ENCODE measurements around the gene HBQ1.
"Not testable (repeated sequence)": the region's sequence is repeated elsewhere in the genome, so short reads cannot be mapped to it uniquely, and the experiment has no call there.

Gene HBQ1

GRCh38 chr16:155031-155398, 25.2 kb upstream of the HBQ1 start:
- H3K9ac ChIP-seq (ENCODE audit: low read length) = no peak overlapping the region
- peaks cover 5 to 6% of the 10 kb centered on the region in 2 experiments for H3K4me1 ChIP-seq (ENCODE audit: control insufficient read depth in 1 of 2, insufficient read depth in 2 of 2, low read length in 2 of 2)
- H3K23ac ChIP-seq (ENCODE audit: low read length) = no peak overlapping the region
- no peaks in the 10 kb centered on the region for H3K36me3 ChIP-seq (ENCODE audit: control insufficient read depth in 1 of 2, insufficient read depth in 2 of 2, low read length in 2 of 2)
- H3K79me2 ChIP-seq (ENCODE audit: control insufficient read depth, insufficient read depth, low read length, poor library complexity) = no peaks in the 10 kb centered on the region
- H3K18ac ChIP-seq (ENCODE audit: low read length) = no peak overlapping the region
- no peak overlapping the region for H2BK12ac ChIP-seq (ENCODE audit: low read length)
- DNase-seq = no peak
- no peak overlapping the region for H2BK120ac ChIP-seq (ENCODE audit: insufficient read depth, low read length, poor library complexity)
- H2BK5ac ChIP-seq (ENCODE audit: low read depth, low read length, poor library complexity) = no peak overlapping the region
- no peaks in the 10 kb centered on the region for H3K79me1 ChIP-seq (ENCODE audit: low read length)
- H2AFZ ChIP-seq (ENCODE audit: insufficient read depth, low read length, poor library complexity) = no peak overlapping the region
- H4K12ac ChIP-seq (ENCODE audit: low read depth, low read length) = no peak overlapping the region
- H2AK5ac ChIP-seq (ENCODE audit: low read length) = no peak overlapping the region
- no peak overlapping the region for H4K8ac ChIP-seq (ENCODE audit: low read depth, low read length)
- no peak overlapping the region for H3K4me2 ChIP-seq (ENCODE audit: low read length)
- H3K4ac ChIP-seq (ENCODE audit: low read depth, low read length) = no peak overlapping the region
- H4K91ac ChIP-seq (ENCODE audit: low read depth, low read length) = no peak overlapping the region
- no CpG with 5 or more reads among the region's 7 CpGs for WGBS (ENCODE audit: extremely low coverage, insufficient coverage, insufficient read length)
- peaks cover 6% of the 10 kb centered on the region for H3K9me3 ChIP-seq (ENCODE audit: insufficient read depth, low read depth, low read length)
- H3K27me3 ChIP-seq (ENCODE audit: insufficient read depth, low read length) = peaks cover 25% of the 10 kb centered on the region
- no peak overlapping the region for H3K27ac ChIP-seq (ENCODE audit: low read depth, low read length)
- no peak overlapping the region for H3K14ac ChIP-seq (ENCODE audit: low read length)
- H3K4me3 ChIP-seq (ENCODE audit: low read depth, low read length) = no peak overlapping the region

GRCh38 chr16:159136-159849, 21.0 kb upstream of the HBQ1 start:
- no peak overlapping the region for H4K12ac ChIP-seq (ENCODE audit: low read depth, low read length)
- H3K4me1 ChIP-seq (ENCODE audit: control insufficient read depth in 1 of 2, insufficient read depth in 2 of 2, low read length in 2 of 2) = peaks cover 4 to 5% of the 10 kb centered on the region in 2 experiments
- H3K79me1 ChIP-seq (ENCODE audit: low read length) = no peaks in the 10 kb centered on the region
- no peak overlapping the region for H2AFZ ChIP-seq (ENCODE audit: insufficient read depth, low read length, poor library complexity)
- WGBS (ENCODE audit: extremely low coverage, insufficient coverage, insufficient read length) = no CpG with 5 or more reads among the region's 6 CpGs
- H3K4ac ChIP-seq (ENCODE audit: low read depth, low read length) = no peak overlapping the region
- no peaks in the 10 kb centered on the region for H3K36me3 ChIP-seq (ENCODE audit: control insufficient read depth in 1 of 2, insufficient read depth in 2 of 2, low read length in 2 of 2)
- no peak overlapping the region for H3K18ac ChIP-seq (ENCODE audit: low read length)
- H3K4me2 ChIP-seq (ENCODE audit: low read length) = no peak overlapping the region
- no peak overlapping the region for H3K4me3 ChIP-seq (ENCODE audit: low read depth, low read length)
- H2BK12ac ChIP-seq (ENCODE audit: low read length) = no peak overlapping the region
- no peak overlapping the region for H3K9ac ChIP-seq (ENCODE audit: low read length)
- H3K23ac ChIP-seq (ENCODE audit: low read length) = no peak overlapping the region
- no peak overlapping the region for H2BK5ac ChIP-seq (ENCODE audit: low read depth, low read length, poor library complexity)
- H4K91ac ChIP-seq (ENCODE audit: low read depth, low read length) = no peak overlapping the region
- H2AK5ac ChIP-seq (ENCODE audit: low read length) = no peak overlapping the region
- H2BK120ac ChIP-seq (ENCODE audit: insufficient read depth, low read length, poor library complexity) = no peak overlapping the region
- no peaks in the 10 kb centered on the region for H3K79me2 ChIP-seq (ENCODE audit: control insufficient read depth, insufficient read depth, low read length, poor library complexity)
- no peak overlapping the region for H4K8ac ChIP-seq (ENCODE audit: low read depth, low read length)
- no peak for DNase-seq
- no peak overlapping the region for H3K14ac ChIP-seq (ENCODE audit: low read length)
- no peak overlapping the region for H3K27ac ChIP-seq (ENCODE audit: low read depth, low read length)
- peaks cover 11% of the 10 kb centered on the region for H3K9me3 ChIP-seq (ENCODE audit: insufficient read depth, low read depth, low read length)
- H3K27me3 ChIP-seq (ENCODE audit: insufficient read depth, low read length) = peaks cover 28% of the 10 kb centered on the region

- H3K9ac ChIP-seq (ENCODE audit: low read length); H3K14ac ChIP-seq (ENCODE audit: low read length); H3K23ac ChIP-seq (ENCODE audit: low read length); H2BK5ac ChIP-seq (ENCODE audit: low read depth, low read length, poor library complexity); H3K4ac ChIP-seq (ENCODE audit: low read depth, low read length); H2BK120ac ChIP-seq (ENCODE audit: insufficient read depth, low read length, poor library complexity); H3K27ac ChIP-seq (ENCODE audit: low read depth, low read length); H3K4me3 ChIP-seq (ENCODE audit: low read depth, low read length); H3K79me1 ChIP-seq (ENCODE audit: low read length); H3K4me1 ChIP-seq (ENCODE audit: control insufficient read depth in 1 of 2, insufficient read depth in 2 of 2, low read length in 2 of 2); H4K91ac ChIP-seq (ENCODE audit: low read depth, low read length); H3K36me3 ChIP-seq (ENCODE audit: control insufficient read depth in 1 of 2, insufficient read depth in 2 of 2, low read length in 2 of 2); H3K4me2 ChIP-seq (ENCODE audit: low read length); H4K8ac ChIP-seq (ENCODE audit: low read depth, low read length); H3K18ac ChIP-seq (ENCODE audit: low read length); H2BK12ac ChIP-seq (ENCODE audit: low read length); H4K12ac ChIP-seq (ENCODE audit: low read depth, low read length); H2AFZ ChIP-seq (ENCODE audit: insufficient read depth, low read length, poor library complexity); H2AK5ac ChIP-seq (ENCODE audit: low read length); H3K79me2 ChIP-seq (ENCODE audit: control insufficient read depth, insufficient read depth, low read length, poor library complexity); DNase-seq: not testable (repeated sequence)
- WGBS (ENCODE audit: extremely low coverage, insufficient coverage, insufficient read length) = no CpG with 5 or more reads among the region's 20 CpGs
- H3K9me3 ChIP-seq (ENCODE audit: insufficient read depth, low read depth, low read length) = peaks cover 13% of the 10 kb centered on the region
- peaks cover 23% of the 10 kb centered on the region for H3K27me3 ChIP-seq (ENCODE audit: insufficient read depth, low read length)
Observed at GRCh38 chr16:160242-160641, 20.0 kb upstream of the HBQ1 start.

- Histone ChIP-seq H3K4ac (ENCODE audit: low read depth, low read length) (no peak overlapping the region), H3K9me3 (ENCODE audit: insufficient read depth, low read depth, low read length) (peaks cover 13% of the 10 kb centered on the region), H3K23ac (ENCODE audit: low read length) (no peak overlapping the region), H3K79me2 (ENCODE audit: control insufficient read depth, insufficient read depth, low read length, poor library complexity) (no peaks in the 10 kb centered on the region), H3K4me2 (ENCODE audit: low read length) (no peak overlapping the region), H2AFZ (ENCODE audit: insufficient read depth, low read length, poor library complexity) (no peak overlapping the region), H4K12ac (ENCODE audit: low read depth, low read length) (no peak overlapping the region), H3K4me3 (ENCODE audit: low read depth, low read length) (no peak overlapping the region), H2BK120ac (ENCODE audit: insufficient read depth, low read length, poor library complexity) (no peak overlapping the region), H4K8ac (ENCODE audit: low read depth, low read length) (no peak overlapping the region), H3K4me1 (ENCODE audit: control insufficient read depth in 1 of 2, insufficient read depth in 2 of 2, low read length in 2 of 2) (no peaks in the 10 kb centered on the region), H3K14ac (ENCODE audit: low read length) (no peak overlapping the region), H3K79me1 (ENCODE audit: low read length) (no peaks in the 10 kb centered on the region), H3K18ac (ENCODE audit: low read length) (no peak overlapping the region), H3K27me3 (ENCODE audit: insufficient read depth, low read length) (peaks cover 25% of the 10 kb centered on the region), H2AK5ac (ENCODE audit: low read length) (no peak overlapping the region), H3K36me3 (ENCODE audit: control insufficient read depth in 1 of 2, insufficient read depth in 2 of 2, low read length in 2 of 2) (no peaks in the 10 kb centered on the region), H3K9ac (ENCODE audit: low read length) (no peak overlapping the region), H3K27ac (ENCODE audit: low read depth, low read length) (no peak overlapping the region), H2BK12ac (ENCODE audit: low read length) (no peak overlapping the region), H4K91ac (ENCODE audit: low read depth, low read length) (no peak overlapping the region), H2BK5ac (ENCODE audit: low read depth, low read length, poor library complexity) (no peak overlapping the region)
- WGBS (ENCODE audit: extremely low coverage, insufficient coverage, insufficient read length) = no CpG with 5 or more reads among the region's 18 CpGs
- DNase-seq = no peak
Observed at GRCh38 chr16:160691-161190, 19.5 kb upstream of the HBQ1 start.
